ENCODE measurements around the gene CALML6.
"Not testable (repeated sequence)": the region's sequence is repeated elsewhere in the genome, so short reads cannot be mapped to it uniquely, and the experiment has no call there.

Gene CALML6

GRCh38 chr1:1925437-1926345 is 10.6 kb downstream of the CALML6 start:
- no peak for DNase-seq (ENCODE audit: low read depth)

- no peak for DNase-seq (ENCODE audit: low read depth)
Measured at GRCh38 chr1:1926346-1926811, 11.3 kb downstream of the CALML6 start.

GRCh38 chr1:1926886-1927660 is 12.0 kb downstream of the CALML6 start:
- DNase-seq (ENCODE audit: low read depth), result no peak

- DNase-seq (ENCODE audit: low read depth), result no peak
Measured at GRCh38 chr1:1927751-1928150, 12.7 kb downstream of the CALML6 start.

- no peak for DNase-seq (ENCODE audit: low read depth)
Measured at GRCh38 chr1:1928231-1929101, 13.4 kb downstream of the CALML6 start.

- DNase-seq (ENCODE audit: low read depth), result no peak
Measured at GRCh38 chr1:1929102-1929638, 14.1 kb downstream of the CALML6 start.

GRCh38 chr1:1929639-1930545 is 14.8 kb downstream of the CALML6 start:
- DNase-seq (ENCODE audit: low read depth), result no peak

- not testable (repeated sequence) for DNase-seq (ENCODE audit: low read depth)
Measured at GRCh38 chr1:1934848-1935247, 19.8 kb downstream of the CALML6 start.

- no peak for DNase-seq (ENCODE audit: low read depth)
Measured at GRCh38 chr1:1937061-1937460, 22.0 kb downstream of the CALML6 start.

- DNase-seq (ENCODE audit: low read depth), result no peak
Measured at GRCh38 chr1:1937549-1938275, 22.7 kb downstream of the CALML6 start.

- no peak for DNase-seq (ENCODE audit: low read depth)
Measured at GRCh38 chr1:1938276-1938573, 23.2 kb downstream of the CALML6 start.

- no peak for DNase-seq (ENCODE audit: low read depth)
Measured at GRCh38 chr1:1938613-1939295, 23.7 kb downstream of the CALML6 start.

GRCh38 chr1:1939296-1940122 is 24.4 kb downstream of the CALML6 start:
- no peak for DNase-seq (ENCODE audit: low read depth)

GRCh38 chr1:1940123-1940425 is 25.0 kb downstream of the CALML6 start:
- DNase-seq (ENCODE audit: low read depth), result no peak

GRCh38 chr1:1941211-1941841 is 26.3 kb downstream of the CALML6 start:
- DNase-seq (ENCODE audit: low read depth), result no peak

GRCh38 chr1:1941868-1942752 is 27.1 kb downstream of the CALML6 start:
- no peak for DNase-seq (ENCODE audit: low read depth)

Data from stromal cell of bone marrow (primary cell).